NCI-H1092 (cell line): ENCODE data around the gene GASK1A.

ENCODE experiments used
- DNase-seq: peaks from one replicate; lab custom pipeline; 2025; lab: John Stamatoyannopoulos, UW

GASK1A gene

DNA sequence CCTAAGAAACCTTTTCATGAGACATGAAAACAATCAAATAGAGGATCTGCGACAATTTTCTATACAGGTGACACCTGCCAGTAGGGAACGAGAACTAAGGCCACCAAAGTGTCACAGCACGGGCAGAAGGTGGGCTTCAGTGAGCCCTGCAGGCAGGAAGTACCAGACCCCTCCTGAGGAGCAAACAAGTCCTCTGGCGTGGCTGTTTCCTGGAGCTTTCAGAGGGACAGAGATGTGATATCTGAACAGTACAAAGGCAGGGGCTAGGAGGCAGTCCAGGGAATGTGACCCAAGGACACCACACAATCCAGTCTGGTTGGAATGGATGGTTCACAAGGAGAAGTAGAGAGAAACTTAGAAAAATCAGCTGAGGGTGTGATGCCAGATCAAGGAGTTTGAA is 110.0 kb downstream of the GASK1A start:
- no peak for DNase-seq

DNA sequence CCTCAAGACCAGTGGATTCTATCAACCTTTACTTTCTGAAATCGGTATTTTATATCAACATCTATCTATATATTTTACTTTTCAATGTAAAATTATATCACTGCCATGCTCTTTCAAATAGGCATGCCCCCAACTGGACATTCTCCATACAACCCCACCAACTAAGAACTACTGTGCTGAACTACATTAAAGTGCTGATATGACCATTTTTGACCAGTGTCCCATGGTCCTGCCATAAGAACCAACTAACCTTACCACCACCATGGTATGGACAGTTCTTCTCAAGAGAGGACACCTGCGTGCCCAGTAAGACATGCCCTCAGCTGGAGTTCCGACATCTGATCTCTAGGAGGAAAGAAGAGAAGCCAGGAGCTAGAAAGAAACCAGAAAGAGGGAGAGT is 111.1 kb downstream of the GASK1A start:
- no peak for DNase-seq

DNA sequence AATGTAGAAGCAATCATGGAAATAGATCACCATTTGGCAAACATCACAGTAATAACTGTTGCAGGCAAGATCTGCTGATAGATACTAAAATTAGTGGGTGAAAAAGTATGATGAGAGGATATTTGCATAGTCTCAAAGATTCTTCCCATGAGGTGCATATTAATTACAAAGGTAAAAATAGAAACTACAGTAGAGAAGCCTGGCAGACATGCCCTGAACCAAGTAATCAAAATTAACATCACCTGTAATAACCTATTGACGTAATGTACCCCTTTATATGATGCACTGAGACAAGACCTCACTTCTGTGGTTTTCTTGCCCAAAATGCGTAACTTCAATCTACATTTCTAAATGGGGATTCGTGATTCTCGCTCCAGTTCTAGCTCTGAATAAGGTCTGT is 112.4 kb downstream of the GASK1A start:
- no peak for DNase-seq

DNA sequence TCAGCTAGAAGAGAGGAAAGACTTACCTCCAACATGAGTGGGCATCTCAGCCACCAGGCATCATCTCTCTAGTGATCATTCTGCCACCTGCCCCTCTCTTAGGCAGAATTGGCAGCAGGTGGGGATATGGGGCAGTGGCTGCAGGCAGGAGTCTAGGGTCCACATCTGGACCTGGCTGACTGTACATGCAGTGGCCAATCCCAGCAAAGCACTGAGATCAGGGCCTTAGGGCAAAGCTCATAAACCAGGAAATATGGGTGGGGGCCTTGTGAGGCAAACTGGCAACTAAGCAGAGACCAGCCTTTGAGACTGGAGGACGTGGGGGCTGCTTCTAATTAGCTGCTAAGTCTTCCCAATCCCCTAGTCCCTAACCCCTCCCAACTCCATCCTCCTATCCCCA is 113.9 kb downstream of the GASK1A start:
- no peak for DNase-seq

DNA sequence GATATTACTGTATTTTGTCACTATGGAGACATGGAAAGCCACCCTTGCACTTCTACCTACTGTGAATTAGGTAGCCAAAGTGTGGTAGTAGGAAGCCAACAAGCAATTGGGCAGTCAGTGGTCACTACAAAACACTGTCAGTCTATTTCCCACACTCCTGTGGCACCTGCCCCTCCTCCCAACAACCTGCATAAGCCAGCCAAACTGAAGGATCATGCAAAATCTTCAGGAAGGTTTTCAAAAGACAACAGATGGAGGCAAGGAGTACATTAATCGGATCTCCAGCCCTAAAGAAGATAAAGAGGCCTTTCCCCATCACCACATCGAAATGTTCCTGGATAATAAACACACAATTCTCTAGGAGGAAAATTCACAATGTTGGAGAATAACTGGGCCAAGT is 114.9 kb downstream of the GASK1A start:
- DNase-seq = no peak

DNA sequence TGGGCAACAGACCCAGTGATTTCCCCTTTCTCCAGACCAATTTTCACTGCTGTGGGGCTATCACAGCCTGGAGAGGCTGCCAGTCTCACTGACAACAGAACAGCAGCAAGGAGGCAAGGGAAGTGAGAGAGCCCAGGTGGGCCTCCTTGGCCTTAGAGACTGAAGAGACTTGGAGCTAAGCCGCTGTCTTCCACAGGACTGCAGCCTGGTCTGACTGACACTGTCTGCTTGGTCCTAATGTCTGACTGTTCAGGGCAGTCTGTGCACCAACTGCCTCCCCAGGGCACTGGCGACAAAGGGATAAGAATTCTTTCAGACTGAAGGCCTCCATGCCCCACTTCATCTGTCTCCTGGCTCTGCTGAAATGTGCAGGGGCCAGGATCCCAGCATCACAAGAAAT is 115.3 kb downstream of the GASK1A start:
- no peak for DNase-seq

DNA sequence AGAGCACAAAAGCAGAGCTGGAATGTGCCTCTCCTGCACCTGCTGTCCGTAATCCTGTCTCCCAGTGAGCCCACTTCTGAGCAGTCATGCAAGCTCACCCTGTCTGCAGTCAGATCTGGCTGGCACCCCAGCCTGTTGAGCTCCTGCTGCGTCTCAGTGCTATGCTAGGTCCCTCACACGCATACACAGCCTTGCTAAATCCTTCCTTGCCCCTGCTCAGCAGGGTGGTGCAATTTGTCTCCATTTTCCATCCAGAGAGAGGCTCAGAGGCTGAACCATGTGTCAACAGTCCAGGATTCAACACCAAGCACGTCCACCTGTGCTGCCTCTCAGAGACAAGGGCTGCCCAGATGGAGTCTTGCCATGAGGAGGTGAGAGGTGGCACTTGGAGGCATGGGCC is 115.7 kb downstream of the GASK1A start:
- no peak for DNase-seq

DNA sequence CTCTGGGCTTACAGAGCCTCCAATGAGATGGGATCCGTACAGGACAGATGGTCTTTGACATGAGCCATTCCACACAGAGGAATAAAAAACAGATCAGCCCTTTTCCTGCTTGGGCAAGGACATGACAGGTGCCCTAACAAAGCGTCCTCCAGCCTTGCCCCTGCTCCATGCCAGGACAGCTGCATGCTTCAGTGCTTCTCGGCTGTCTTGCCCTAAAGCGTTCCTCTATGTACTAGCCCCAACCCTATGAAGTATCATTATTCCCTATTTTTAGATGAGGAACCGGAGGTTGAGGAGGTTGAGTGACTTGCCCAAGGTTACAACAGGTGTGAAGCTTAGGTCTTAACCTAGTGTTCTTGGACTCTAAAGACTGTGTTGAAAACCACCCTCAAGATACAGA is 116.3 kb downstream of the GASK1A start:
- DNase-seq = no peak

DNA sequence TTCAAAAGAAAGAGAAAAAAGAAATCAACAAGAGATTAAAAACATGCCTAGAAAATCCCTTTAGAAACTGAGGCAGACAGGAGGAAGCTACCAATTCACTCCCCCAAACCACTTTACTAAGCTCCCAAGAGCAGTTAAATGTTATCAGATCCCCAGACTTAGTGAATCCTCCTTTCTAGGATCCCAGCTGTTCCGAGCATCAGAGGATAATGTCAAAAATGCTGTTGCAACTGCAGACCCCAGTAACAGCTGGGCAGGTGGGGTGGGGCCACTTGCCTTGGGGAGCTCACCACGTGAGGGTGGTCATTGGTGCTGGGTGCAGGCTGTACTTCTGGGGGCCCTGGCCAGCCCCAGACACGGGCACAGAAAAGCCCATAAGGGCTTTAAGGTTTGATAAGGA is 117.7 kb downstream of the GASK1A start:
- no peak for DNase-seq

DNA sequence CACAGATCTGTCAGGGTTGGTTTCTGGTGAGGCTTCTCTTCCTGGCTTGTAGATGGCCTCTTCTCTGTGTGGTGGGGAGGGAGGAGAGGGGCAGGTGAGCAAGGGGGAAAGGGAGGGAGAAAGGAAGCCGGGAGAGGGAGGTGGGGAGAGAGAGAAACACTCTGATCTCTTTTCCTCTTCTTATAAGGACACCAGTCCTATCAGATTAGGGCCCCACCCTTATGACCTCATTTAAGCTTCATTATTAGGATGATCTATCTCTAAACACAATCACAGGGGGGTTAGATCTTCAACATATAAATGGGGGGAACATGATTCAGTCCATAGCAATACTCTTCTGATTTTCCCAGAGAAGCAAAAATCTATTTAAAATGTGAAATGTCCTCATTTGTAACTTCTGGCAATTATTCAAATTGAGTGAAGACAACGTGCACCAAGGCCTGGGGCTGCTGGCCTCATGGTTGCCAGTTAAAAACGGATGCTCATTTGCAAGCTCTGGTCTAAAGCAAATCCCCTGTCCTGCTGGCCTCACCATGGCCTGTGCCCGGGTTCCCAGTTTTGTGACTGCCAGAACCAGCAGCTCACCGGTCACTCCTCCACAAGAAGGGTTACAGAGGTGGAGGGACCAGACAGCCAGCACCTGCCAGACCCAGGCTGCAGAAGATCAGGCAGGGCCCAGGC is 118.4 kb downstream of the GASK1A start:
- DNase-seq = no peak

DNA sequence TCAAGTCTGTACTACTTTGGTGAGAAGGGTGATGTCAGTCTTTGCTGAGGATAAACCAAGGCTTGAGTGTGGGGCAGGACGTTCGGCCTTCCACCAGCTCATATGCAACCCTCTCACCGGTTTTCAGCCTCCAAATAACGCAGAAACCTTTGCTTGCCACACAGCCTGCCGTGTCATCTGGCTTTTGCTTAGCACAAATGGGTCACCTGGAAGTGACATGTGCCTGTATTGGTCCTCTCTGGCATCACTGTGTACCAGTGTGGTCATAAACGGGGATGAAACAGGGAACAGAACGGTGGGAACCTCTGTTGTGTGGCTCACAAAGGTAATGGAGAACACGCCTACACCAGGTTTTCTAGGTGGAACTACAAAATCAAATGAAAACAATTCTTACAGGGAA is 119.7 kb downstream of the GASK1A start:
- no peak for DNase-seq

DNA sequence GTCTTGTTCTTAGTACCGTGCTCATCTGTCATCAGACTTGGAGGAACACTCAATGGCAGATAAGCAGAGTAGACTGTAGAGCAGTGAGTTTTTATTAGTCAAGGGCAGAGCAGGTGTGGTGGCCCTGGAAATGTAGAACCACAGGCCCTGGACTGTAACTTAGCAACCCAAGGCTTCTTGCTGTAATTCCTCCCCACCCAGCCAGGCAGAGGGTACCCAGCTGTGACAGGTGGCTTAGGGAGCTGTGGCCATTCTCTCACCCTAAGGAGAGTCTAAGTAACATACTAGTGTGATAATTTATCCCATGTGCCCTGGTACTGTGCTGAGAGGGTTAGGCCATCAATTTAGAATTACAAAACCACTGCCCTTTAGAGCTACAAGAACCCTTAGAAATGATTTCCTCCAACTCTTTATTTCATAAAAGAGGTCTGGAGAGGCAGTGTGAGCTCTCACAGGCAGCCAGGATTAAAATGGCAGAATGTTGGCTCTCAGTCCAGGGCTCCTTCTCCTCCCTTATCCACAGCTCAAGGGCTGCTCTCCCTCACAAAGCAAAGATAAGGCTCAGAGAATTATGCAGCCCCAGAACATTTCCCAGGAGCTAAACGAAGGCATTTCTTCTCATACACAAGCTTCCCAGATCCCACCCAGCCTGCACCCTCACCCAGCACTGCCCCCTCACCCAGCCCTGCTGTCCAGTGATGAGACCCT is 123.8 kb downstream of the GASK1A start:
- DNase-seq = no peak

DNA sequence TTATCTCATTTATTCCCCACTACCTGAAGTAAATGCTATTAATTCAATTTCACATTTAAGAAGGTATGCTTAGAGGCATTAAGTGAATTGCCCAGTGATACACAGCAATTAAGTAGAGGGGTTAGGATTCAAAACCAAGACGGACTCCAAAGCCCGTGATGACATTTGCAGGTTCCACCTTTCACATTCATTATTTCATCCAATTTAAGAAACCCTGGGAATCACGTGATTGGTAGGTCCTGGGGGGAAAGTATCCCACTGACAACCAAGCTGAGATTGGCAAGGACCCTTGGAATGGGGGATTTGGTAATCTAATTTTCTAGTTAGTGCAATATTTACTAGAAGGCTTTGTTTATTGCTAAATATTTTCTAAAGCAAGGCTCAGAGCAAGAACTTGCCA is 124.9 kb downstream of the GASK1A start:
- DNase-seq = no peak

DNA sequence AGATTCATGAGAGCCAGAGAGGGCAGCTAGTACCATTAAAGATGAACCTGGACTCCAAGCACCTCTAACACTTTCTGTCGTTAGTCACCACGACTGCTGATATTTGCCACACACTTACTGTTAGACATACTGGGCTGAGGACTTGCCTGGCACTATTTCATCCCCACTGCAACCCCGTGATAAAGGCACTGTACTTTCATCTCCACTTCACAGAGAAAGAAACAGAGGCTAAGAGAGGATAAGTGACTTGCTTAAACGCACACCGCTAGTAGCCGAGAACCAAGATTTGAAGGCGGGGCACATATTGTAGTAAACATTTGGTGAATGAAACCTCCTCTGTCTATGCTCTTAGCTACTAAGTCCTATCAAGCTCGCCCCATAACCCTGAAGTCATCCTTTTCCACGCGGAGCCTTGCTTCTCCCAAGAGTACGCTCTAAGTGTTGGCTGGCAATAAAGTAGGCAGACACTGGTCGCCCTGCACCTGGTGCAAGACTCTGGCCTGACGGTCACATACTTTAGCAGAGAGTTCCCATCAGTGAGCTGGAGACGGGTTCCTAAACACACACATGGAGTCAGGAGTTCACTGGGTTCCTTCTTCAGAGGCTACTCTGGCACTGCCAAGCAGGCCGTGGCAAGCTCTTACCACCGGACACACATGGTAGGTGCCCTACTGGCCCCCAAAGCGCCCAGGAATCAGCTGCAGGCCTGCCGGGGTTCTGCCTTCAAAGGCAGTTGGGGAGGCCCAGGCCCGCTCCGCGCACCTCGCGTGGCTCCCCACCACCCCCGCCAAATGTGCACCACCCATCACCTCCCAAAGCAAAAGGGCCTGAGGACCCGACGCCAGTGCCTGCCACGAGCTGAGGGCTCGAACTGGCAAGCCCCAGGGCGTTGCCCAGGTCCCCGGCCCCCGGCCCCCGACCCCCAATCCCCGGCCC is 125.8 kb downstream of the GASK1A start:
- no peak for DNase-seq

DNA sequence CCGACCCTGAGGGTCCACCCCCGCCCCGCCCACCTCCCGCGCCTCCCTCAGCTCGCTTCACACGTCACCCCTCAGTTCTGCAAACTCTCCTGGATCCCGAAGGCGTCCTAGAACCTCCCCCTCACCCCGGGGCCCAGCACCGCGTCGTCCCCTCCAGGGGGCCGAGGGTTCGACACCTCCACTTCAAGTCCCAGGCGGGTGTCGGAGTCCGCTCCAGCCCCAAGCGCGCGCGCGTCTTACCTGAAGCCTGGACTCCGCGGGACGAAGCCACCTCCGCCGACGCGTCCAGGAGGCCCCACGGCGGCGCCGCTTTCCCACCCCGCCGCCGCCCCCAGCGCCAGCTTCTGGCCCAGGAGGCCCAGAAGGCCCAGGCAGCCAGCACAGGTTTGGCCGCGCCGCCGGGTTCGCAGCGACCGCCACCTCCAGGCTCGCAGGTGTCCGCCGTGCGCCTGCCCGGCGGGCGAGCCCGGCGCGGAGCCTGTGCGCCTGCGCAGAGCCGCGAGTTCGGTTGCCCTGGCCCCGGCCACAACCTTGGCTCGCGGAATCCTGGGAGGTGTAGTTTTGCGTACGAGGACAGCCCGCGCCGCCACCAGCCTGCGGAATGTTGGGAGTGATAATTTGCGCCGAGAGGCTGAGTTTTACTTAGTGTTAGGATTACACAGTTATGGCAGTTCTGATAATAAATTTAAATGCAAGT is 126.6 kb downstream of the GASK1A start, which contains the start of gene POMGNT2:
TSS of gene POMGNT2 (minus strand) at position 484 of the 697 bp plus-strand sequence. CDS start 24,648 bp downstream, outside the sequence.
- peak; percentile 68 for DNase-seq

DNA sequence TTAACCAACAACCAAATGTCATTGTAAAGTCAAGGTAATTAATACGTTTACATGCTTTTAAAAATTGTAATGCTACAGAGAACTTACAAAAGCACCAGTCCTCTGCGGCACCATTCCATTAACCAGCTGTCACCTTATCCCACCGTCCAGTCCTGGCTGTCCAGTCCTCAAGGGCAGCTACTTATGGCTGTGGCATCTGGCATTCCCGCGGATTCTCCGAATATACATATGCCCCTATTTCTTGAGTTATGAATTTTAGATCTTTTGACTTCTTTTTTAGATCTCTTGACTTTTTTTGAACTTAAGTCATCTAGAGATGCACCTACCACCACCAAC is 127.2 kb downstream of the GASK1A start:
- DNase-seq = no peak
